GDM1 (cell line): Measurements from ENCODE around the gene REEP2.
"Not testable (repeated sequence)": the region's sequence is repeated elsewhere in the genome, so short reads cannot be mapped to it uniquely, and the experiment has no call there.

Experiments used
- DNase-seq: peaks from one replicate; lab custom pipeline; 2025; lab: John Stamatoyannopoulos, UW

Gene REEP2

GRCh38 chr5:138466125-138466899, 27.5 kb downstream of the REEP2 start:
- no peak for DNase-seq

GRCh38 chr5:138466900-138467710, 28.2 kb downstream of the REEP2 start:
- DNase-seq, result no peak

- no peak for DNase-seq
Measured at GRCh38 chr5:138467711-138468132, 28.9 kb downstream of the REEP2 start.

- no peak for DNase-seq
Measured at GRCh38 chr5:138468133-138468965, 29.5 kb downstream of the REEP2 start.

GRCh38 chr5:138468966-138469539, 30.2 kb downstream of the REEP2 start:
- no peak for DNase-seq

- no peak for DNase-seq
Measured at GRCh38 chr5:138469540-138470321, 30.9 kb downstream of the REEP2 start.

- no peak for DNase-seq
Measured at GRCh38 chr5:138470322-138471051, 31.6 kb downstream of the REEP2 start.

GRCh38 chr5:138471052-138471361, 32.1 kb downstream of the REEP2 start:
- no peak for DNase-seq

- no peak for DNase-seq
Measured at GRCh38 chr5:138472353-138472752, 33.5 kb downstream of the REEP2 start.

- not testable (repeated sequence) for DNase-seq
Measured at GRCh38 chr5:138473151-138473550, 34.3 kb downstream of the REEP2 start.

- no peak for DNase-seq
Measured at GRCh38 chr5:138476918-138477317, 38.1 kb downstream of the REEP2 start.

- no peak for DNase-seq
Measured at GRCh38 chr5:138482638-138483037, 43.8 kb downstream of the REEP2 start.

GRCh38 chr5:138488481-138488945, 49.7 kb downstream of the REEP2 start:
- DNase-seq, result no peak

GRCh38 chr5:138489683-138490061, 50.8 kb downstream of the REEP2 start:
- DNase-seq, result no peak

- no peak for DNase-seq
Measured at GRCh38 chr5:138490648-138491283, 51.9 kb downstream of the REEP2 start.

GRCh38 chr5:138491284-138491648, 52.4 kb downstream of the REEP2 start:
- no peak for DNase-seq

- DNase-seq, result peak; percentile 81
Measured at GRCh38 chr5:138491669-138492559, 53.1 kb downstream of the REEP2 start.

- no peak for DNase-seq
Measured at GRCh38 chr5:138492560-138493045, 53.7 kb downstream of the REEP2 start.

- no peak for DNase-seq
Measured at GRCh38 chr5:138495351-138495750, 56.5 kb downstream of the REEP2 start.
